ENCODE results near the gene FKBP11.

DNA sequence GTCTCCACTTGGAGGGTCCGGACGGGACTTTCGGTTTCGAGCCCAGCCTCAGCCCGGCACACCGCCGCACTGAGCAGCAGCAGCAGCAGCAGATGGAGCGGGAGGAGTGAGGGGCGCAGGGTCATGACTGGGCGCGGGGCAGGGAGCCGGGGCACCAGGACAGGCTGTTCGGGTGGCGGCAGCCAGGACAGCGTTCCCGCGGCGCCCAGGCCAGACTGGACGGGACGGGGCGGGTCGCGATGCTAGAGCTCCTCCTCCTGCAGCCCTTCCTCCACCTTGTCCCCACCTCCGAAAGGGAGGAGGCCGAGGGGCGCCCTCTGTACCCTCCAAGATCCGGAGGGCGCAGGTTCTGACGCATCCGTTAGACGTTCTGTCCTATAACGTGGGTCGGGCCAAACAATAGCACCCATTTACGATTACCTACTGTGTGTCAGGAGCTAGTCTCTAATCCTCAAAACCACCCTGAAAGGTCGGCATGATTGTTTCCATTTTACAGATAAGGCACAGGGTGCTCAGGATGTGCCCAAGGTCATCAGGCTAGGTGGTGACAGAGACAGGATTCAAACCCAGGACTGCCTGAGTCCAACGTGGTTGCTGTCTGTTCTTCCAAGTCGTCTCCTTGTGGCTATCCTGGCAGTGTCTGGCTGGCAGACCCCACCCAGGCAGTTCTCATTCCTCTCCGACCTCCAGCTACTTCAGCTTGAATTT, at the start of gene FKBP11:
- TF ChIP-seq, protein P1, sequence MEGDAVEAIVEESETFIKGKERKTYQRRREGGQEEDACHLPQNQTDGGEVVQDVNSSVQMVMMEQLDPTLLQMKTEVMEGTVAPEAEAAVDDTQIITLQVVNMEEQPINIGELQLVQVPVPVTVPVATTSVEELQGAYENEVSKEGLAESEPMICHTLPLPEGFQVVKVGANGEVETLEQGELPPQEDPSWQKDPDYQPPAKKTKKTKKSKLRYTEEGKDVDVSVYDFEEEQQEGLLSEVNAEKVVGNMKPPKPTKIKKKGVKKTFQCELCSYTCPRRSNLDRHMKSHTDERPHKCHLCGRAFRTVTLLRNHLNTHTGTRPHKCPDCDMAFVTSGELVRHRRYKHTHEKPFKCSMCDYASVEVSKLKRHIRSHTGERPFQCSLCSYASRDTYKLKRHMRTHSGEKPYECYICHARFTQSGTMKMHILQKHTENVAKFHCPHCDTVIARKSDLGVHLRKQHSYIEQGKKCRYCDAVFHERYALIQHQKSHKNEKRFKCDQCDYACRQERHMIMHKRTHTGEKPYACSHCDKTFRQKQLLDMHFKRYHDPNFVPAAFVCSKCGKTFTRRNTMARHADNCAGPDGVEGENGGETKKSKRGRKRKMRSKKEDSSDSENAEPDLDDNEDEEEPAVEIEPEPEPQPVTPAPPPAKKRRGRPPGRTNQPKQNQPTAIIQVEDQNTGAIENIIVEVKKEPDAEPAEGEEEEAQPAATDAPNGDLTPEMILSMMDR (tag by site-specific recombination; IDR thresholded peaks at IDR 0.05): no peak
- no peak for TF ChIP-seq SETDB1 (IDR thresholded peaks at IDR 0.05; ENCODE audit: insufficient read length, low read length)
- TF ChIP-seq, protein P2, sequence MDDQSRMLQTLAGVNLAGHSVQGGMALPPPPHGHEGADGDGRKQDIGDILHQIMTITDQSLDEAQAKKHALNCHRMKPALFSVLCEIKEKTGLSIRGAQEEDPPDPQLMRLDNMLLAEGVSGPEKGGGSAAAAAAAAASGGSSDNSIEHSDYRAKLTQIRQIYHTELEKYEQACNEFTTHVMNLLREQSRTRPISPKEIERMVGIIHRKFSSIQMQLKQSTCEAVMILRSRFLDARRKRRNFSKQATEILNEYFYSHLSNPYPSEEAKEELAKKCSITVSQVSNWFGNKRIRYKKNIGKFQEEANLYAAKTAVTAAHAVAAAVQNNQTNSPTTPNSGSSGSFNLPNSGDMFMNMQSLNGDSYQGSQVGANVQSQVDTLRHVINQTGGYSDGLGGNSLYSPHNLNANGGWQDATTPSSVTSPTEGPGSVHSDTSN (CRISPR knock-in tag; IDR thresholded peaks at IDR 0.05): no peak
- TF ChIP-seq, protein P3, sequence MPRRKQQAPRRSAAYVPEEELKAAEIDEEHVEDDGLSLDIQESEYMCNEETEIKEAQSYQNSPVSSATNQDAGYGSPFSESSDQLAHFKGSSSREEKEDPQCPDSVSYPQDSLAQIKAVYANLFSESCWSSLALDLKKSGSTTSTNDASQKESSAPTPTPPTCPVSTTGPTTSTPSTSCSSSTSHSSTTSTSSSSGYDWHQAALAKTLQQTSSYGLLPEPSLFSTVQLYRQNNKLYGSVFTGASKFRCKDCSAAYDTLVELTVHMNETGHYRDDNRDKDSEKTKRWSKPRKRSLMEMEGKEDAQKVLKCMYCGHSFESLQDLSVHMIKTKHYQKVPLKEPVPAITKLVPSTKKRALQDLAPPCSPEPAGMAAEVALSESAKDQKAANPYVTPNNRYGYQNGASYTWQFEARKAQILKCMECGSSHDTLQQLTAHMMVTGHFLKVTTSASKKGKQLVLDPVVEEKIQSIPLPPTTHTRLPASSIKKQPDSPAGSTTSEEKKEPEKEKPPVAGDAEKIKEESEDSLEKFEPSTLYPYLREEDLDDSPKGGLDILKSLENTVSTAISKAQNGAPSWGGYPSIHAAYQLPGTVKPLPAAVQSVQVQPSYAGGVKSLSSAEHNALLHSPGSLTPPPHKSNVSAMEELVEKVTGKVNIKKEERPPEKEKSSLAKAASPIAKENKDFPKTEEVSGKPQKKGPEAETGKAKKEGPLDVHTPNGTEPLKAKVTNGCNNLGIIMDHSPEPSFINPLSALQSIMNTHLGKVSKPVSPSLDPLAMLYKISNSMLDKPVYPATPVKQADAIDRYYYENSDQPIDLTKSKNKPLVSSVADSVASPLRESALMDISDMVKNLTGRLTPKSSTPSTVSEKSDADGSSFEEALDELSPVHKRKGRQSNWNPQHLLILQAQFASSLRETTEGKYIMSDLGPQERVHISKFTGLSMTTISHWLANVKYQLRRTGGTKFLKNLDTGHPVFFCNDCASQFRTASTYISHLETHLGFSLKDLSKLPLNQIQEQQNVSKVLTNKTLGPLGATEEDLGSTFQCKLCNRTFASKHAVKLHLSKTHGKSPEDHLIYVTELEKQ (tag by site-specific recombination; IDR thresholded peaks at IDR 0.05; ENCODE audit: borderline replicate concordance): no peak
- TF ChIP-seq, protein P4, sequence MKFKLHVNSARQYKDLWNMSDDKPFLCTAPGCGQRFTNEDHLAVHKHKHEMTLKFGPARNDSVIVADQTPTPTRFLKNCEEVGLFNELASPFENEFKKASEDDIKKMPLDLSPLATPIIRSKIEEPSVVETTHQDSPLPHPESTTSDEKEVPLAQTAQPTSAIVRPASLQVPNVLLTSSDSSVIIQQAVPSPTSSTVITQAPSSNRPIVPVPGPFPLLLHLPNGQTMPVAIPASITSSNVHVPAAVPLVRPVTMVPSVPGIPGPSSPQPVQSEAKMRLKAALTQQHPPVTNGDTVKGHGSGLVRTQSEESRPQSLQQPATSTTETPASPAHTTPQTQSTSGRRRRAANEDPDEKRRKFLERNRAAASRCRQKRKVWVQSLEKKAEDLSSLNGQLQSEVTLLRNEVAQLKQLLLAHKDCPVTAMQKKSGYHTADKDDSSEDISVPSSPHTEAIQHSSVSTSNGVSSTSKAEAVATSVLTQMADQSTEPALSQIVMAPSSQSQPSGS (tag by site-specific recombination; IDR thresholded peaks at IDR 0.05; ENCODE audit: low read depth): no peak
- no peak for TF ChIP-seq ZNF121 (tag by site-specific recombination; IDR thresholded peaks at IDR 0.05)

Data from HEK293 (cell line).